Transverse colon (tissue), 4 donors: ENCODE measurements around the gene DYNLT5. TPM values are rescaled to one million over a fixed set of nuclear protein-coding genes. Genes with fewer than 3 reads are reported as not detected.

Source experiments
- DNase-seq: peaks from one replicate; pipeline ENCODE4 v3.0.0-alpha.2; 2019
- H3K27ac ChIP-seq, 4 donors: fragments of 200-600 bp; sonication (generic); 2 replicates each; pipeline ENCODE4 v1.5.1; 2016 to 2018; ENCODE audit warnings: inconsistent platforms in 4 of 4
- H3K27me3 ChIP-seq: fragments of 200-600 bp; sonication (generic); 2 replicates; pipeline ENCODE4 v1.5.1; 2017; ENCODE audit warnings: inconsistent platforms
- H3K36me3 ChIP-seq, 4 donors: fragments of 200-600 bp; sonication (generic); 2 replicates each; pipeline ENCODE4 v1.5.1; 2017 to 2019; ENCODE audit warnings: inconsistent platforms in 4 of 4
- H3K4me1 ChIP-seq, 4 donors: fragments of 200-600 bp; sonication (generic); 2 replicates each; pipeline ENCODE4 v1.5.1; 2017 to 2020; ENCODE audit warnings: inconsistent platforms in 4 of 4
- H3K4me3 ChIP-seq, 4 donors: fragments of 200-600 bp; sonication (generic); 1 replicate in 1 of 4; 2 replicates in 3 of 4; pipeline versions ENCODE4 v1.5.1 to v1.6.1; 2017 to 2019; ENCODE audit warnings: inconsistent platforms in 4 of 4
- H3K9me3 ChIP-seq, 2 donors: fragments of 200-600 bp; sonication (generic); 2 replicates each; pipeline ENCODE4 v1.5.1; 2017 to 2019; ENCODE audit warnings: inconsistent platforms in 2 of 2
- CTCF ChIP-seq, 5 experiments: fragments of 200-600 bp in 3 of 5; fragments of 450-650 bp in 2 of 5; sonication (generic) in 3 of 5; IDR thresholded peaks; 1 replicate in 2 of 5; 2 replicates in 3 of 5; pipeline ENCODE4 v1.5.1; 2016 to 2017; ENCODE audit warnings: antibody characterized with exemption in 5 of 5, inconsistent platforms in 3 of 5, mild to moderate bottlenecking in 2 of 5, moderate library complexity in 1 of 5
- EP300 ChIP-seq: sonication (generic); formaldehyde crosslinking; IDR thresholded peaks from one replicate; pipeline ENCODE4 v1.6.1; 2017; ENCODE audit warnings: antibody characterized with exemption, low read depth
- POLR2A ChIP-seq: fragments of 450-650 bp; IDR thresholded peaks from one replicate; pipeline ENCODE4 v1.6.1; 2016; ENCODE audit warnings: antibody characterized with exemption, mild to moderate bottlenecking, moderate library complexity
- POLR2AphosphoS5 ChIP-seq, 3 donors: sonication (generic); formaldehyde crosslinking; IDR thresholded peaks; one replicate each; pipeline ENCODE4 v1.6.1; 2016; ENCODE audit warnings: antibody characterized with exemption in 3 of 3
- WGBS, 2 donors: methylation state at CpG; one replicate each; pipeline ENCODE4 v1.1.5; 2018; ENCODE audit warnings: low coverage in 1 of 2; 5-methylcytosine and 5-hydroxymethylcytosine counted together
- in situ Hi-C, 4 donors: fragments of 200-750 bp; cut with MboI; loops; one replicate each; pipeline versions ENCODE4 v1.15.0 to v1.15.1; 2017; ENCODE audit warnings: low sequenced_read_pairs in 3 of 4, low pct_ligation_motif_present in 1 of 4, low pct_unique_long_range_greater_than_20kb in 1 of 4
- intact Hi-C: fragments of 100-400 bp; cut with DNase I; formaldehyde crosslinking; loops from one replicate; pipeline ENCODE4 v1.15.1; 2023; ENCODE audit warnings: low total_unique reads
- total RNA-seq, 4 donors: library from RNA; depleted of rRNA; stranded (reverse); fragments of >200 nt; gene quantifications; one replicate each; pipeline ENCODE4 v1.1.0, GENCODE V29; 2016

DYNLT5 gene
- total RNA-seq, 4 donors from 2014 or later: 0.48 to 0.96 TPM; not detected in 2

DNA sequence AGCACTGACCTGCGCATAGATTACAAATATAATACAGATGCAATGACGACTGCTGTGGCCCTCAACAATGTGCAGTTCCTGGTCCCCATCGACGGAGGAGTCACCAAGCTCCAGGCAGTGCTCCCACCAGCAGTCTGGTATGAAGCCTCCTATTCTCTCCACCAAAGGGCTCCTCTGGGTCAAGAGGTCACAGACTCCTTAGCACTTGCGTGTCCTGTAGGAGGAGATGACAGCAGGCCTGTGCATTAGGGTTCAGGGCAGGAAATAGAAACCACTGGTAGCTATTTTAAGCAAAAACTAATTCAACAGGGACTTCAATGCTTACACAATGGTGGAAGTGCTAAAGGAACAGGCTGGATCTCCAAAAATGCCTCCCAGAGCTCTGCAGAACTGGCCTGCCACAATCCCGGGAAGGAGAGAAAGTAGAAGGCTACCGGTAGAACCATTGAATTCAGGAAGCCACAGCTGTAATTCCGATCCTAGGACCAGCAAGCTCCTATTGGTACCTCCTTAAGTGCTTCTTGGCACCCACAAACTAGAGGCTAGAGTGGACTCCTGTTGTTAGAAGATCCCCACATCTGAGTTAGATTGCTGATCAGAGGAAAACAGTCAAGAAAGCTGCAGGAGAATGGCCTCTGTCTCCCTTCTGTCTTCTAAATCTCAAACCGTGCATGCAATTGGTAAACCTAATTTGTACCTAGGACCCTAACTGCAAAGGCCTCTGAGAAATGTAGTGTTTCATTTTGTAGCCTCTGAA, 12.7 kb upstream of the DYNLT5 start:
- TF ChIP-seq EP300 (no peak), POLR2A (no peak), CTCF (IDR thresholded peaks at IDR 0.05) (no peak), POLR2AphosphoS5 (IDR thresholded peaks at IDR 0.05) (no peak)
- Histone ChIP-seq H3K27ac (no peak overlapping the region), H3K4me3 (no peak overlapping the region), H3K4me1 (no peaks in the 10 kb centered on the region), H3K36me3 (no peaks in the 10 kb centered on the region), H3K27me3 (no peaks in the 10 kb centered on the region), H3K9me3 (no peaks in the 10 kb centered on the region)
- intact Hi-C loops: no loop called here
- WGBS, 2 donors: 77 to 87% methylated on average over 5 to 9 of the region's 9 CpGs
- no peak for DNase-seq
- in situ Hi-C loops: loop anchor here in 2 of 4 donors (25.0 kb wide), 2 partner anchors 477 to 502 kb away; no protein-coding TSS in a partner anchor

DNA sequence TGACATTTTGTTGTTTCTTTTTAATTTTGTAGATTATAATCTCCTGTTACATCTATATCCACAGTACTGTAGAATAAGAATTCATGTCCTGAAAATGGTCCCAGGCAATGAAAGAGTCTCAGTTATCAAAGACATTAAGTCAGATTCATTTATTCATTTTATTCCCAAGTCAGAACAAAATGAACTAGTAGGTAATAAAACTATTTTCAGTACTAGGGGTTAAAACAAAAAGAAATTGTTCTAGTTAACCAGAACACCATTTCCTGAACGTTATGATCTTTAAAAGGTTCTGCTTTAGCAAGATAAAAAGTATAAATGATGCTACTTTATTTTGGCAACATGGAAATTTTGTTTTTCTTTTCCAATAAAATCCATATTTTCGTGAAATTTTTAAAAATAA, 6.8 kb upstream of the DYNLT5 start:
- 56 to 57% methylated on average over 2 of the region's 2 CpGs for WGBS, 2 donors
- in situ Hi-C loops: loop anchor here in 2 of 4 donors (25.0 kb wide), 2 partner anchors 483 to 508 kb away; no protein-coding TSS in a partner anchor

DNA sequence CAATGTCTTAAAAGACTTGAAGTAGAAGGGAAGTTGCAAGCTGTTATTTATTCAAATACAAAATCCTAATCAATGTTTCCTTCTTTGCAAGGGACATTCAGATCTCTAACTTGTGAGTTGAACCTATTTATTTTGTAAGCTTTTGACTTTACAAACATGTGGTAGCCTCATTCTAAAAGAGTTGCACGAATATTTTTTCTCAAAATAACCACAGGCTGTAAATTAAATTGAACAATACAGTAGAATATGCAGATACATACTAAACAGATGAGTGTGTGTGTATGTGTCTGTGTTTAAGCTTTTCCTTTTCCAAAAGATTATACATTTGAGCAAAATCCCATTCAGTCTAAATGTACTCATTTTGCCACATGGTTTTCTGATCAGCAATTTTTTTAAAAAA, 4.8 kb upstream of the DYNLT5 start:
- DNase-seq: no peak
- H3K27ac ChIP-seq: no peak overlapping the region
- no peak overlapping the region for H3K4me3 ChIP-seq
- in situ Hi-C loops (loop anchor here in 2 of 4 donors (25.0 kb wide), 2 partner anchors 485 to 510 kb away; no protein-coding TSS in a partner anchor), intact Hi-C loops (no loop called here)
- peaks cover 0 to 4% (median 2%) of the 10 kb centered on the region in 4 donors for H3K4me1 ChIP-seq
- TF ChIP-seq POLR2A (no peak), CTCF (IDR thresholded peaks at IDR 0.05) (no peak), POLR2AphosphoS5 (IDR thresholded peaks at IDR 0.05) (no peak), EP300 (no peak)
- no peaks in the 10 kb centered on the region for H3K9me3 ChIP-seq
- H3K36me3 ChIP-seq: no peaks in the 10 kb centered on the region
- 19 to 27% methylated on average over 1 of the region's 1 CpG for WGBS, 2 donors
- peaks cover 18% of the 10 kb centered on the region for H3K27me3 ChIP-seq

More for the DNA sequence above, 6.8 kb upstream of the DYNLT5 start:
- Histone ChIP-seq H3K36me3 (no peaks in the 10 kb centered on the region), H3K9me3 (no peaks in the 10 kb centered on the region), H3K27me3 (peaks cover 2% of the 10 kb centered on the region), H3K27ac (no peak overlapping the region), H3K4me3 (no peak overlapping the region), H3K4me1 (no peaks in the 10 kb centered on the region)
- TF ChIP-seq POLR2A: no peak
- no peak for TF ChIP-seq CTCF (IDR thresholded peaks at IDR 0.05)
- no peak for TF ChIP-seq POLR2AphosphoS5 (IDR thresholded peaks at IDR 0.05)
- TF ChIP-seq EP300: no peak
- no peak for DNase-seq
- intact Hi-C loops: no loop called here

DNA sequence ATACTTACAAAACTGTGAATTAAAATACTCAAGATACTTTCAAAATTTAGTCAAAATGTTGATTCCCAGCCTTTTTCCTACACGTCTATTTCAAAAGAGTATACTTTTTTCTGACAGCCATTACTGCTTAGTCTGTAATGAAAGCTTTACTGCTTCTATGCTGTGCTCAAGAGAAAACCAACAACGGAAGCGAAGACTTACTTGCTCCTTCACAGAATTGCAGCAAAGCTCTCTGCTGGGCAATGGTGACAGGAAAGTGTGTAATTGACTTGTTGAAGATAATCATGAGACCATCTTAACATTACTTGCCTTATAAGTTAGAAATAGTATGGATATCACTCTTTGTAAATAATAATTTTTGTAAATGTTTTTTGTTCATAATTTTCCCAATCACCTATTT, 1.7 kb upstream of the DYNLT5 start:
- DNase-seq: no peak
- H3K27ac ChIP-seq: no peak overlapping the region
- intact Hi-C loops: no loop called here
- WGBS, 2 donors: 73 to 78% methylated on average over 3 of the region's 3 CpGs
- TF ChIP-seq POLR2AphosphoS5 (IDR thresholded peaks at IDR 0.05): no peak
- no peak for TF ChIP-seq EP300
- no peak for TF ChIP-seq POLR2A
- TF ChIP-seq CTCF (IDR thresholded peaks at IDR 0.05): no peak
- H3K4me3 ChIP-seq: no peak overlapping the region
- peaks cover 0 to 7% (median 3%) of the 10 kb centered on the region in 4 donors for H3K4me1 ChIP-seq
- H3K9me3 ChIP-seq: no peaks in the 10 kb centered on the region
- in situ Hi-C loops: loop anchor here (25.0 kb wide), 3 partner anchors 237 to 737 kb away; partner anchors contain the start of gene C1orf141 (in 1 of the 4)
- no peaks in the 10 kb centered on the region for H3K36me3 ChIP-seq
- H3K27me3 ChIP-seq: peaks cover 32% of the 10 kb centered on the region
